Measurements from ENCODE around the gene ANP32B.
"Not testable (repeated sequence)": the region's sequence is repeated elsewhere in the genome, so short reads cannot be mapped to it uniquely, and the experiment has no call there.

Gene ANP32B

DNA sequence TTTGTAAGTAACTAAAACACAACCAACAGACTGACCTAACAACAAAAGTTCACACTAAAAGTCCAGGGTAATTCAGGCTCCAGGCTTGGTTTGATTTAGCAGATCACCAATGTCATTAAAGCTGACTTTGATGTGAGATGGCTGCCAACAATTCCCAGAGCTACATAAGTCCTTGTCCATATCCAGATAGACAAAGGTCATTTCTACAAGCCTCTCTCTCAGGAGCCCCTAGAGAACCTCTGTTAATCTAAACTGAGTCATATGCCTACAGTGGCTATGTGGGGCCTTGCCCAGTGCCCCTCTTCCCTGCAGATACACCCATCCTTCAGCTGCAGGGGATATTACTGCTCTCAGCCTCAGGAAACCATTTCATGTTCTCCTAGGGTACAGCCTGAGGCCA, 18.2 kb upstream of the ANP32B start:
- DNase-seq = no peak

DNA sequence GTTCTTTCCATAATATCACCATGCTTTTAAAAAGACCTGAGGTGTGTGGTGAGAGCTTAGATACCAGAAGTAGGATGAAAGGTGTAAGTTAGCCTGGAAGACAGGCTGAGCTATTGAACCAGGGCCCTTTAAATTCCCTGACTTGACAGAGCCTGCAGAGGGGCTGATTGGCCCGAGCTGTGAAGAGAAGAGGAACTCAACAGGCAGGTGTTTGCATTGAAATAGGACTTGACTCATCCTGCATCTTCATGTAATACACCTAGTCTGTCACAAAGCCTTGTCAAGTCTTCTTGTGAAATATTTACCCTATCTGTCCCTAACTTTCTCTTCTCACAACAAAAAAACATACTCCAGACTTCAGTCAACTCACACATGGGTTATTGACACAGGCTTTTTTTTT, 16.6 kb upstream of the ANP32B start:
- no peak for DNase-seq

DNA sequence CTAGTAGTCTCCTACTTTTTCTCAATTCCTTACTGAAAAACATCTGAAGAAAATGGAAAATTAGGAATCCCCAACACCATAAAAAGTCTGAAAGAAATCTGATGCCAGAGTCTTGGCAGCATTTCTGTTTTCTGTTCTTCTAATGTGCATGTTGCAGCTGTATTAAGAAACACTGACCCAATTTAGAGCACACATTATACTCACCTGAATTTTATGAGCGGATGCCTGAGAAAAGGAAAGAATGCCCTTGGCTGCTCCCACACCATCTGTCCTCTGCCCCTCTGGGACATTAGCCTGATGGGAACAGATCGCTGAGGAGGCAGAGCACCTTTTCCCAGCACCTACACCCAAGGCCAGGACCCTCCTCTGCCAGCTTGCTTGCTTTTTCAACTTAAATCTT, 14.1 kb upstream of the ANP32B start:
- DNase-seq = no peak

DNA sequence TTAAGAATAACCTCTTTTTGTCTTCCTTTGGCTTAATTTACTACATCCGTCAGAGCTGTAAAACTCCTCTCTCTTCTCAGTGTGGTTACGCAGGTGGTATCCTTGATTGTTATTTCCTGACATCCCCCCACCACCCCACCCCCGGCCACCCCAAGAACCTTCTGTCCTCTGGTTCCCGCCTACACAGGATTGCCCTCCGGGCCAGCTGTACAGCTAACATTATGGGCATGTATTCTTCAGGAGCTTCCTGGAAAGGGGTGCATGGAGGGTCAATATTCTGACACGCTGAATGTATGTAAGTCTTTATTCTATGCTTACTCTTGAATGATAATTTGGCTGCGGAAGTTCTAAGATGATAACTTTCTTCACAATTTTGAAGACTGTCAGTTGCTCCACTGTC, 13.0 kb upstream of the ANP32B start:
- no peak for DNase-seq

DNA sequence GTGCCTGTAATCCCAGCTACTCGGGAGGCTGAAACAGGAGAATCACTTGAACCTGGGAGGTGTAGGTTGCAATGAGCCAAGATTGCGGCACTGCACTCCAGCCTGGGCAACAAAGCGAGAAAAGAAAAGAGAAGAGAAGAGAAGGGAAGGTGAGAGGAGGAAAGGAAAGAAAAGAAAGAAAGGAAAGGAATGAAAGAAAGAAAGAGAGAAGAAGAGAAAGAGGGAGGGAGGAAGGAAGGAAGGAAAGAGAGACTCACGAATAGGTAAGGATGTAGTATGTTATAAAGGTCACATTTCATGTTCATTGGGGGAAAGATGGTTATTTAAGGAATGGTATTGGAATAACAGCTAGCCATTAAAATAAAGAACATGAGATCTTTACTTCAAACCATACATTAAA, 10.4 kb upstream of the ANP32B start:
- DNase-seq = no peak

DNA sequence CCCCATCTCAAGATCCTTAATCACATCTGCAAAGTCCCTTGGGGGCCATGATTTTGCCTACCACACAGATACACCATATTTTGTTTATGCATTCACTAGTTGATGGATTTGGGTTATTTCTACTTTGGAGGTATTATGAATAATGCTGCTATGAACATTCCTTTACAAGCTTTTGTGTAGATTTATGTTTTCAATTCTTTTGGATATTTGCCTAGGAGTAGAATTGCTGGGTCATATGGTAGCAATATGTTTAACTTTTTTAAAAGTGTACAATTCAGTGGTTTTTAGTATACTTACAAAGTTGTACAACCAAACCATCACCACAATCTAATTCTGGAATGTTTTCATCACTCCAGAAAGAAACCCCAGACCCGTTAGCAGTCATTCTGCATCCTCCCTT, 7.8 kb upstream of the ANP32B start:
- DNase-seq = no peak

DNA sequence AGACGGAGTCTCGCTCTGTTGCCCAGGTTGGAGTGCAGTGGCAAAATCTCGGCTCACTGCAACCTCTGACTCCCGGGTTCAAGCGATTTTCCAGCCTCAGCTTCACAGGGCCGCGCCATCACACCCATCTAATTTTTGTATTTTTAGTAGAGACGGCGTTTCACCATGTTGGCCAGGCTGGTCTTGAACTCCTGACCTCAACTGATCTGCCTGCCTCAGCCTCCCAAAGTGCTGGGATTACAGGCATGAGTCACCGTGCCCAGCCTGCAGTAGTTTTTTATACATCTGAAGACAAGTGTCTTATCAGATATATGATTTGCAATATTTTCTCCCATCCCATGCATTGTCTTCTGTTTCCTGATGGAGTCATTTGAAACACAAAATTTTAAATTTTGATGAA, 6.5 kb upstream of the ANP32B start:
- not testable (repeated sequence) for DNase-seq

DNA sequence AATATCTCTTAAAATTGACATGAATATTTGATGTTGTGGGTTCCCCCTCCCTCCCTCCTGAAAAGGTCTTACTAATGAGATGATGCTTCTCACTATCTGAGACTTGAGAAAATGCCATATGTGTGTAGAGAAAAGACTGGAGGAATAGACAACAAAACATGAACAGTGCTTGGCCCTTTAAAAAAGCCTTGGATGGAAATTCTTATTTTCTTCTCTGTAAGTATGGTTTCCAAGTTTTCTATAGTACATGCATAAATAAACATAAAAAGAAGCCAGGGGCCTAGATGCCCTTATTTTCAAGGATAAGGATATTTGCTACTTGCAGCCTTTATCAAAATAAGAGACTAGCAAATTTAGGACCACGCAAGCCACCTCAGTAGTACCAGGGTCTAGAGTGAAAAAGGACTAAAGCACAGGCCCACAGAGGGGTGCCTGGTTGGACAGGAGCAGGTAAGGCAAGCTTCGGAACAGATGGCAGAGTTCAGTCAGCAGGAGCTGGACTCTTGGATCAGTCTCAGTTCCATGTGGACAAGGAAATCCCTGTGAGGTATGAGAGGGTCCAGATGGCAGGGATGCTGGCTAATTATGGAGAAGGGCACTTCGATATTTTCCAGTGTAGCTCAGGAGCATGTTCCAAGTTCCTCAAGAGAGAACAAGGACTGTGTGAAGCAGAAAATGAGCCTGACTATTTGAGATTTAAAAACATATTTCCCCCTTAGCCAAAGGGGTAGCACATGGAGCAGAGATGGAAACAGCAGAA, 4.6 kb upstream of the ANP32B start:
- no peak for DNase-seq

DNA sequence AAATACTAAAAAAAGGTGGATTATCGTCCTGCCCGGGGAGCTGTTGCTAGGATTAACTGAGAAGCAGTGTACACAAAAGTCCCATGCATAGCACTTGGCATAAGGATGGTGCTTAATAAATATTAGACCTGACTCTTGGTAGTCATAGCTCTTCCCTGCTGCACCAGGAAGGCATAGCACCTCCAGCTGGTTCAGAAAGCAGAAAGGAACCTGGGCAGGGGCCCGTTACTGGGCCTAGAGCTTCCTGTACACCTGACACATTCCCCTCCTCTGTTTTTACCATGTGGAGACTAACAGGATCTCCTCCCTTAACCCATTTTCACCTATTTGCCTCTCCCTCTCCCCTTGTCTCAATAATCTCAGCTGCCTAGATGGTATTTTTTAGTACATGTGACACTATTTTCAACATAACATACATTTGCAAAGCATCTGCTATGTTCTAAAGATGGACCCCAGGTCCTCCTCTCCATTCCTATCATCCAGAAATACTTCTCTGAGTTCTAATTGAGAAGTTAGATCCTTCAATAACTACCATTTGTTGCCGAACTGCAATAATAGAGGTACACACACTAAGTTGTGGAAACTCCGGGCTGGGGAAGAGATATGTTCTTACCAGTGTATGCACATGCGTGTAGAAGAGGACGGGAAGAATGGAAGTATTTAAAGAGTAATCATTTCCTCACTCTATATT, 3.2 kb upstream of the ANP32B start:
- no peak for DNase-seq

DNA sequence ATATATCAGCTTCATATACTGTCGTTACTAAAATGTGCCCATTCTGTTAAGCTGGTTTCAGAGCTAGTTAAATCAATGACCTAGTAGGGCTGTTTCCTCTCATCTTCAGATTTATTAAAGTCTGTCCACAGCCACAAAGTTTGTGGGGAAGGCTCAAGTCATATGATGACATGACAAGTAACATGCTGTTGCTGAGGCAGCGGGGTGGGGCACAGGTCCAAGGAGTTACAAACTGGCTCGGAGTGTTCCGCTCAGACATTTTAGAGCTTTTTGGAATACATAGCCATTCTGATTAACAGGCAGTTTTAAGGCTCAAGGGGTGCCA, 2.7 kb upstream of the ANP32B start:
- DNase-seq = no peak

DNA sequence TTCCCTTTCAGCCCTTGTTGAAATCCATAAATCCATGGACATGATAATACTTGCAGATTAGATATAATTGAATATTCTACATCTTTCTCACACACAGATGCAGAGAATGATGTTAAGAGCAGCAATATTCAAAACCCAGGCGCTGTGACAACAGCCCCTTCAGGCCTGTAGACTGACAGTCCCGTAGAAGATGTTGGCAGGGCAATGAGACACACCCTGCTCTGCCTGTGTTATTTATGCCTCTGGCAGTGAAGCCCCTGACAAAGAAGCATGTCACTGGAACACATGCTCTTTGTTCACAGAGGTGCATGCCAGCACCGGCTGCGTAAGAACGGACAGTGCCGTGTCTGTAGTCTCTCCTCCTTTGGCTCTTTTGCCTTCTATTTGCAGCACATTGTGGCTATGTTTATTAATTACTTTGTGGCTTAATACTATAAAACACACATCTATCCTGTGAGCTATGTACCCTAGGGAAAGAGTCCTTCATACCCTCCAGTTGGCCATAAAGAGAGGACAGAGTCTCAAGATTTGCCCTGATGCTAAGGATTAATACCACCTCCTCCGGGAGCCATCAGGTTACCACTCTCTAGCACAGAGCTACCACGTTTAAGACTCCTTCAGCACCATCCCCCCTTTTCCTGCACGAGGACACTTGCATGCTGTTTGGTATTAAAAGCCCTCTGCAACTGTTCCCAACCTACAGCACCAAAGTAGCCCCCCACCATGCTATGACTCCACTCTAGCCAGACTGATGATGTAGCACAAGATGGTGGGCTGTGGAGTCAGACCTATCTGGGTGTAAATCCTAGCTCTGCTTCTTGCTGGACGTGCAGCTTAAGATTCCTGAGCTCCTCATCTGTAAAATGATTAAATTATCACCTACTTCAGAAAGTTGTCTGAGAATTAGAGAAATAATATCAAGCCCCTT, 2.0 kb upstream of the ANP32B start:
- no peak for DNase-seq

DNA sequence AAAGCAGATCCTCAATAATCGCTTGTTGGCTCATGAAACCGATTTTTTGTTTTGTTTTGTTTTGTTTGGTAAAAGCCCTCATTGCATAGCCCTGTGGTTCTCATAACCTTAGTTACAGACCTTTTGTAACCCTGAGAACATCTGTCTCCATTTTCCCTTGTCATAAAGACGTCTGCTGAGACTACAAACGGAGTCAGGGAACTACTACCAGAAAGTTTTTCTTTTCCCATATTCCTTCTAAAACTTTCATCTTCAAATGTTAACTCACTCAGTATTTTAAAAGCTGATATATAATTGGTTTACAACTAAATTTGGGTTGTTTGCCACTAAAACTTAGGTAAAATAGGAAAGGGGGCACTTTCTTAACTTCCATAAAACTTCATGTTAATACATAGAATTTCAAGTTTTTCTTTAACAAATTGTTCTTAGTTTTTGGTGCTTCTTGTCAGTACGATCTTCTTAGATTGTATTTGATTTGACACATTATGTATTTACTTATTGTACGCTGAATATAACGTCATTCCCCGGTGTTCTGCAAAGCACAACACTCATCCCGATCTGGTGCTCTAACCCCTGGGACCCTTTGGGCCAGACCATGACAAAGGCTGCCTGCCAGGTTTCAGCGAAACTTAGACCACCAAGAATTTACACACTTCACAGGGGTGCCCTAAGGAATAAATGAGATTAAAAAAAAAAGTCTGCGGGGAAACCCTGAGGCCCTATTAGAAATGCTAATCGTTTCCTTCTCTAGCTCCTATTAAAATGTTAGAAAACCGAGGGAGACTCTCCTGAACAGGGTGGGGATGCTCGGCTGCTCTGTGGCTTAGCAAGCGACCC, 1.1 kb upstream of the ANP32B start:
- DNase-seq = no peak

DNA sequence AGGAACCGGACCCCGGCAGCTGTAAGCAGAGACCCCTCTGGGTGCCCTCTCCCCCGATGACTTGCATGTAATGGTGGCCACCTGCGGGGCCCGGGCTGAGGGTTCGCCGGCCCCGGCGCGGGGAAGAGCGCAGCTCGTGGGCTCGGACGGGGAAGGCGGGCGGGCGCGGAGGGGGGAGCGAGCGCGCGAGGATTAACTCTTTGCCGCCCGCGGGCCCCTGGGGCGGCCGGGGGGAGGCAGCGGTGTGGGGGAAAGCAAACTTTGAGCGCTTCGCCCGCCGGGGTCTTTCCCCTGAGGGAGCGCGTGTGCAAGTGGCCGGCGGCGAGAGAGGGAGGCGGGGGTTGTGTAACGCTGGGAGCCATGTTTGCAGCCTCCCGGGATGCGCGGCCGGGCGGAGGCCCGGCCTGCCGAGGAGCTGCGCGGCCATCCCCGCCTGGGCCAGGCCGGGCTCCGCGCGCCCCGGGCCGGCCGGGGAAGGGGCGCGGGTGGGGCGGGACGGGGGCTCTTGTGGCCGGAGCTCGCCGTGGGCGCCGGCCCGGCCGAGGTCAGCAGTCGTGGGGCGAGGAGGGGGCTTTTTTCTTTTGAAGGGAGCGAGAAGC, 547 bp downstream of the ANP32B start:
- DNase-seq = peak; percentile 30 to 47

DNA sequence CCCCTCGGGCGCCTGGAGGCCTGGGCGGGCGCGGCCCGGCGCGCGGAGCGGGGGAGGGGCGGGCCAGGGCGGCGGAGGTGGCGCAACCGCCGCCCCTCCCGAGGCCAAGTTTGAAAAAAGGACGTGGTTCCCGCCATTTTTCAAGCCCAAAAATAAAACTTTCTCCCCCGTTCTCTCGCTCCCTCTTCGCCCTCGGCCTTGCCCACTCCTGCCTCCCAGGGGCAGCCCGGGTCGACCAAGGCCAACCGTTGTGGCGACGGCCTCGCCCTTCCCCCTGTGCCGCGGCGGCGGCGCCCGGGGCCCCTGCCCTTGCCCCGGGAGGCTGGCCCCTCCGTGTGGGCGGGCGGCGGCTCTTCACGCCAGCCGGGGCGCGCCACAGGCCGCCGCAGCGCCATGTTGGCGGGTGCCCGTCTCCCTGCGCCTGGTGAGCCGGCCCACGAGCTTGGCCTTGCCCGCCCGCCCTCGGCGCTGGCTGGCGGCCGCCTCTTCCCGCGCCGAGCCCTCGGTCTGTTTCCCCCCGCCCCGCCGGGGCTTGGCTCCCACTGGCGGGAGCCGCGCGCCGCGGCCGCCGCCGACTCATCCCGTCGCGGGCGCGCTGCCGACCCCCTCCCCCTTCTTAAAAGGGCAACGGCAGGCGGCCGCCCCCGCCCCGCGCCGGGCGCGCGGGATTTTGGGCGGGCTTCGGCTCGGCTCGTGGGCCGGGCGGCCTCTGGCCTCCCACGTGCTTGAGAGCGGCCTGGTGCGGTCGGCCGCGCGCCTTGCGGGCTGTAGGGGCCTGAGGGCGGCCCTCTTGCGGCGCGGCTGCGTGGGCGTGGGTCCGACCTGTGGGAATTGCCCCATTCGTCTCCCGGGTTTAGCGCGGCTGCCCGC, 1.3 kb downstream of the ANP32B start:
- DNase-seq = peak; percentile 71 to 83

DNA sequence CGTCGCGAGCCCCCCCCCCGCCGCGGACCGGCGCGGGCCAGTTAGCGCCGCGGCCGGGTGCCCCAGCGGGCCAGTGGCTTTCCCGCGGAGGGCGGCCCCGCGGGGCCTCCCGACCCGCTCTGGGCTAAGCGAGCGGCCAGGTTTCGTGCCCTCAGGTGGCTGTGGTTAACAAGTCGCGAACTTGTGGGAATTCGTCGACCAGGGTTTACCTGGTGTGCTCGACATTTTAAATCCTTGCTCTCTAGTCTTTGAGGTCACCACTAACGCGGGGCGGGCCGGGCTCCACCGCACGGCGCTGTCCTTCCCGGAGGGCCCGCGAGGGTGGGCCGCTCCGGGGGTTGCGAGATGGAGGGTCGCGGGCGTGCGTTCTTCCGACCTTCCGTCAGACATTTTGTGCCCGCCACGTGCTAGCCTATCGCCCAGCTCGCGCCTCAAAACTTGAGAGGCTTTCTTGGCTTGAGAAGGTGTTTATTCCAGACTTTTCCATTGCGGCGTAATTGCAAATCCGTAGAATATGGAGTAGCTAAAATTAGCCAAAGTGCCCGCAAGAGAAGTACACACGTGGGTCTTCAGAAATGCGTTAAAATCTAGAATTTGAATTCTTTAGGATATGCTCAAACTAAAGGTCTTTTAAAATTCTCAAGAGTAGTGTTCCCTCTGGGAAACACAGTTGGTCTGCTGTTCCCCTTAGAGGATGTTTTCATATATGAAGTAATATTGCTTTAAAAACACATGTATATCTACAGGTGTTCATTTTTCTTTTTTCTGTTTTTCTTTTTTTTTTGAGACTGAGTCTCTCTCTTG, 2.1 kb downstream of the ANP32B start:
- peak; percentile 32 to 35 for DNase-seq

DNA sequence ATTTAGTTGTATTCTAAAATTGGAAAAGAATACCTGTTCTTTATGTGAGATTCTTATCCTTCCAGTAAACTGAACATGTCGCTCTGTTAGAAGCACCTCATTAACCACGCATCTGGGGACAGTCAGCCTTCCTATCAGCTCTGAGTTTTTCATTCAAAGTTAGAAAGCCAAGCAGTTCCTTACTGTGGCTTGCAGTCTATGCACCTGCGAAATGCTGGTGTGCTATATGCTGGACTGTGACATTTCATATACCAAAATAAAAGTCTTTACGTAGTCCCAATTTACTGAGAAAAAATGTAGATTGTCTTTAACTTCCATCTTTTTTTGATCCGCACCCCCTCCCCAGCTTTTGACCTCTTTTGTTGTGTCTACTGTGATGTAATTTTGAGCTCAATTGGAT, 4.3 kb downstream of the ANP32B start:
- DNase-seq = no peak

DNA sequence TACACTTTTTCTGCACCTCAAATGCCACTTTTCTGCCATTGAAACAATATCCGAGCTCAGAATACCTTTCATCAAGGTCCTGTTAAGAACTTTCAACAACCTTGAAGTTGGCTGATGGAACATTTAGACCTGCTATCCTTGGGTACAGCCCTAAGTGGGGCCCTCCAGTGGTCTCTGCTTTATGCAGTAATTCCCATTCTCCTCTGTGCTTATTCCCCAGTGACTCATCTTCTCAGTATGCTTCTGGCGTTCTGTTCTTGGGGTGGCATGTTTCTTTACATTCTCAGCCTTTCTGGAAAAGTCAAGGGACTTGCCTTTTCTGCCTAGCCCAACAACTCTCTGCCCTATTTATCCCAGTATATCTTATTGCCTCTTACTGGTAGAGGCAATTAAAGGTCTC, 7.1 kb downstream of the ANP32B start:
- no peak for DNase-seq

DNA sequence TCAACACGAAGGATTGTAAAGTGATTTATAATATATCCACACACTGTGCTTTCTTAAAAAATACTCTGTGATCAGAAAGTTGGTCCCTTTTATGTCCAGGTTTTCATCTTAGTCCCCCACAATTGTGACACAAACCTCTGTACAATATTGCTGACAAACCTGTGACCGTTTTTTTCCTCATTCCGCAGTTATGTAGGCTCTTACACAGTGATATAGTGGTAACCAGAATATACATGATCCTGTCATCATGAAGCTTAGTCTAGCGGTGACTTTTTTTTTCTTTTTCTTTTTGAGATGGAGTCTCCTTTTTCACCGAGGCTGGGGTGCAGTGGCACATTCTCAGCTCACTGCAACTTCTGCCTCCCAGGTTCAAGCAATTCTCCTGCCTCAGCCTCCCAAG, 8.7 kb downstream of the ANP32B start:
- no peak for DNase-seq

DNA sequence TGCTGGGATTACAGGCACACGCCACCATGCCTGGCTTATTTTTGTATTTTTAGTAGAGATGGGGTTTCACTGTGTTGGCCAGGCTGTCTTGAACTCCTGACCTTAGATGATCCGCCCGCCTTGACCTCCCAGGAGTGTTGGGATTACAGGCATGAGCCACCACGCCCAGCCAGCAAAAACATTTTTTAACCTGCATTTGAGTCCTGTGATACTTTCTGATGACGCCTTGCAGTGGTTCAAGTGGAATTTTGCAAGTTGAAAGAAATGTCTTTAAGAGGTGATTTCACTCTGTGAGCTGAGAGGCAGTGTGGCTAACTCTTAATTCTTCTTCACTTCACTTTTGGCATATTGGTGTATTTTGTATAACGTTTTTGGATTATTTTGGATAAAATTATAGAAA, 9.1 kb downstream of the ANP32B start:
- DNase-seq = no peak

DNA sequence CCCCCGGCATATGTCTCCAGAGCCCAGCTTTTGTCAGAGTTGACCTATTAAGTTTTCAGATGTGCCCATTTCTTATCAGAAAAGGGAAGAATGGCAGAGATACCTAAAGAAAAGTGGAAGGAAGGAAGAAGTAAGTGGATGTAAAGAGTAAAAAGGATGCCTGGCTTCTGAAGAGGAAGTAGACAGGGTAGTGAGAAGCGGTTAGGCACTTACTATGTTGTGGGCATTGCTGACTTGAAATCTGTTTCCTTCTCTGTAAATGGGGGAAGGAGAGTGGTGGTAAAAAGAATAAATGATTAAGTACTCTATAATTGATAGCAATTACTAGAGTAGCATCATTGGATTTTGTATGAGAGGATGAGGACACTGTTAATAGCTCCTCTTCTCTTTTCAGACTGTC, 9.9 kb downstream of the ANP32B start:
- DNase-seq = no peak

DNA sequence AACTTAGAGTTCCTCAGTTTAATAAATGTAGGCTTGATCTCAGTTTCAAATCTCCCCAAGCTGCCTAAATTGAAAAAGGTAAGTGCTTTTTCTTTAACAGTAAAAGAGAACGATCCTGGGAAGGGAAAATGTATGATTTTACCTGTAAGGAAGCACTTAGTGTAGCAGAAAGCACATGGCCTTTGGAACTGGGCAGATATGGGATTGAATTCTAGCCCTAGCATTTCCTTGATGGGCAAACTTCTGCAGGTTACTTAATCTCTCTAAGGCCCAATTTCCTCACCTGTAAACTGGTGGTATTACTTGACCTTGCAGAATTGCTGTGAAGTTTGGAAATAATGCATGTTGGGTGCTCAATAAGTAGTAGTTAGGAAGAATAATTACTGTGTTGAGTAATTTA, 11.6 kb downstream of the ANP32B start:
- no peak for DNase-seq
